Measurements from ENCODE around the gene CLCN2. TPM values are rescaled to one million over a fixed set of nuclear protein-coding genes. Genes with fewer than 3 reads are reported as not detected.
A peak's percentile ranks its signal among the peaks of the same experiment; 100 is the strongest.

CLCN2 gene
- total RNA-seq, 2 donors from 2014 or later = 6.5 to 10.5 TPM

DNA sequence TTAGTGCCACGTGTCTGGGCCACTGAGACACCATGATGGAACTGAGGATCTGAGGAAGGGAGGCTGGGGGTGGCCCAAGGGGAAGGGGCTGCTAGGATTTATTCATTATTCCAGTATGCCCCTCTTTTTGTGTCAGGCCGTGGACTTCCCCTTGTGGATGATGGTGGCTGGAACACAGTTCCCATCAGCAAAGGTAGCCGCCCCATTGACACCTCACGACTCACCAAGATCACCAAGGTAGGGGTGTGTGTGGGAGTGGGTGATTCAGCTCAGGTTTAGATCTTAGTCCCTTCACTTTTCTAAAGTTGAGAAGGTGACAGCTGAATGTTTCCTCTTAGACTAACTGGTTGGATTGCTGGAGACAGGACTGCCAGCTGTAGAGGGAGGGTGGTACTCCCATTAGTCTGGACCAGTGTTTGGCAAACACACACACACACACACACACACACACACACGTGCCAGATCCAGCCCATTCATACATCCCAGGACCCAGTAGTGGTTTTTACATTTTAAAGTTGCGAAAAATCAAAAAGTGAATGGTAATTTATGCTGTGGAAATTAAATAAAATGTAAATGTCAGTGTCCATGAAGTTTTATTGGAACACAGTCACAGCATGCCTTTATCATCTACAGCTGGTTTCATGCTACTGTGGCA lies 35.6 kb downstream of the CLCN2 start:
- Mint-ChIP-seq H3K9me3 (no peaks in the 10 kb centered on the region), H3K4me1 (ENCODE audit: low read depth in 2 of 2) (peaks cover 20 to 21% of the 10 kb centered on the region in 2 donors), H3K27ac (no peak overlapping the region), H3K27me3 (no peaks in the 10 kb centered on the region), H3K4me3 (no peak overlapping the region), H3K36me3 (peaks cover 55% of the 10 kb centered on the region)
- DNase-seq (ENCODE audit: low spot score) = no peak
- ATAC-seq = no peak

DNA sequence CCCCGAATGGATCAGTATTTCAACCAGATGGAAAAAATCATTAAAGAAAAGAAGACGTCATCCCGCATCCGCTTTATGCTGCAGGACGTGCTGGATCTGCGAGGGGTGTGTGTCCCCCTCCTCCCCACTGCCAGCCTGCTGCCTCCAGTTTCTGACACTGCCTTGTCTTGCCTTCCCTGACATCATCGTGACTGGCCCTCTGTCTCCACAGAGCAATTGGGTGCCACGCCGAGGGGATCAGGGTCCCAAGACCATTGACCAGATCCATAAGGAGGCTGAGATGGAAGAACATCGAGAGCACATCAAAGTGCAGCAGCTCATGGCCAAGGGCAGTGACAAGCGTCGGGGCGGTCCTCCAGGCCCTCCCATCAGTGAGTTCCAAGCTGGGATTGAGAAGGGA lies 36.1 kb downstream of the CLCN2 start:
- Mint-ChIP-seq H3K27me3 (no peaks in the 10 kb centered on the region), H3K4me1 (ENCODE audit: low read depth in 2 of 2) (peaks cover 22 to 23% of the 10 kb centered on the region in 2 donors), H3K36me3 (peaks cover 57% of the 10 kb centered on the region), H3K27ac (no peak overlapping the region), H3K9me3 (no peaks in the 10 kb centered on the region), H3K4me3 (no peak overlapping the region)
- ATAC-seq (no peak), DNase-seq (ENCODE audit: low spot score) (no peak)

DNA sequence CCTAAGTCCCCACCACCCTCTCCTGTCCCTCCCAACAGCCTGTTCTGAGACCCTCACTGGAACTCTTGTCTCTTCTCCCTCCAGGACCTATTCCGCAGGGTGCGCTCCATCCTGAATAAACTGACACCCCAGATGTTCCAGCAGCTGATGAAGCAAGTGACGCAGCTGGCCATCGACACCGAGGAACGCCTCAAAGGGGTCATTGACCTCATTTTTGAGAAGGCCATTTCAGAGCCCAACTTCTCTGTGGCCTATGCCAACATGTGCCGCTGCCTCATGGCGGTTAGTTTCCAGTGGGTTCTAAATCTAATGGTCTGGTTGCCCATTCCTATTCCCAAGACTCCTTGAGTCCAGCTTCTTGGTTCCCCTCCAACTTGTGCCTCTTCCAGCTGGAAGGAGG lies 37.7 kb downstream of the CLCN2 start:
- Mint-ChIP-seq H3K27me3 (no peaks in the 10 kb centered on the region), H3K27ac (no peak overlapping the region), H3K4me3 (no peak overlapping the region), H3K36me3 (peaks cover 45% of the 10 kb centered on the region), H3K9me3 (no peaks in the 10 kb centered on the region), H3K4me1 (ENCODE audit: low read depth in 2 of 2) (peaks cover 25 to 27% of the 10 kb centered on the region in 2 donors)
- DNase-seq (ENCODE audit: low spot score) = no peak
- ATAC-seq = no peak

DNA sequence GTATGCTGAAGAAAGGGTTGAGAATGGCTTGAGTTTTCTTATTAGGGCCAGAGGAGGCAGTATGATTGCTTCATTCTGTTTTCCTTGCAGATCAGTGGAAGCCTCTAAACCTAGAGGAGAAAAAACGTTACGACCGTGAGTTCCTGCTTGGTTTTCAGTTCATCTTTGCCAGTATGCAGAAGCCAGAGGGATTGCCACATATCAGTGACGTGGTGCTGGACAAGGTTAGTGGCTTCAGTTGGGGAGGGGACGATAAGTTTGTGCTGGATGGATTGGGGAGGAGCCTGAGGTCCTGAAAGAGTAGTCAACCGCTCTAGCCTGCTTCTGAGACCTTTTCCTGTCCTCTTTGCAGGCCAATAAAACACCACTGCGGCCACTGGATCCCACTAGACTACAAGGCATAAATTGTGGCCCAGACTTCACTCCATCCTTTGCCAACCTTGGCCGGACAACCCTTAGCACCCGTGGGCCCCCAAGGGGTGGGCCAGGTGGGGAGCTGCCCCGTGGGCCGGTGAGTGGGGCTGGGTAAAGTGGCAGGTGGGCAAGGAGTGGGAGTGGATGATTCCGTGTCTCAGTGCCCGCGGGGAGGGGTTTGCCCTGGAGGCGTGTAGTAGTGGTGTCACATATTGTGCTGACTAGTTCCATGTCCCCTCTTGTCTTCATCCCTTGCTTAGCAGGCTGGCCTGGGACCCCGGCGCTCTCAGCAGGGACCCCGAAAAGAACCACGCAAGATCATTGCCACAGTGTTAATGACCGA lies 38.5 kb downstream of the CLCN2 start:
- H3K4me1 Mint-ChIP-seq (ENCODE audit: low read depth in 2 of 2) = peaks cover 24 to 30% of the 10 kb centered on the region in 2 donors
- H3K9me3 Mint-ChIP-seq = no peaks in the 10 kb centered on the region
- H3K27ac Mint-ChIP-seq = peak overlapping the region in 1 of 2 donors; percentile 35
- no peak overlapping the region for H3K4me3 Mint-ChIP-seq
- no peaks in the 10 kb centered on the region for H3K27me3 Mint-ChIP-seq
- peaks cover 46% of the 10 kb centered on the region for H3K36me3 Mint-ChIP-seq
- DNase-seq (ENCODE audit: low spot score) = no peak
- no peak for ATAC-seq

DNA sequence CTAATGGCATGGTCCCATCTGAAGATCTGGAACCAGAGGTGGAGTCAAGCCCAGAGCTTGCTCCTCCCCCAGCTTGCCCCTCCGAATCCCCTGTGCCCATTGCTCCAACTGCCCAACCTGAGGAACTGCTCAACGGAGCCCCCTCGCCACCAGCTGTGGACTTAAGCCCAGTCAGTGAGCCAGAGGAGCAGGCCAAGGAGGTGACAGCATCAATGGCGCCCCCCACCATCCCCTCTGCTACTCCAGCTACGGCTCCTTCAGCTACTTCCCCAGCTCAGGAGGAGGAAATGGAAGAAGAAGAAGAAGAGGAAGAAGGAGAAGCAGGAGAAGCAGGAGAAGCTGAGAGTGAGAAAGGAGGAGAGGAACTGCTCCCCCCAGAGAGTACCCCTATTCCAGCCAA lies 39.7 kb downstream of the CLCN2 start:
- H3K4me1 Mint-ChIP-seq (ENCODE audit: low read depth in 2 of 2) = peaks cover 32 to 40% of the 10 kb centered on the region in 2 donors
- no peak for ATAC-seq
- no peak for DNase-seq (ENCODE audit: low spot score)
- peaks cover 40% of the 10 kb centered on the region for H3K36me3 Mint-ChIP-seq
- H3K27ac Mint-ChIP-seq = no peak overlapping the region
- no peaks in the 10 kb centered on the region for H3K27me3 Mint-ChIP-seq
- H3K9me3 Mint-ChIP-seq = no peaks in the 10 kb centered on the region
- H3K4me3 Mint-ChIP-seq = no peak overlapping the region

DNA sequence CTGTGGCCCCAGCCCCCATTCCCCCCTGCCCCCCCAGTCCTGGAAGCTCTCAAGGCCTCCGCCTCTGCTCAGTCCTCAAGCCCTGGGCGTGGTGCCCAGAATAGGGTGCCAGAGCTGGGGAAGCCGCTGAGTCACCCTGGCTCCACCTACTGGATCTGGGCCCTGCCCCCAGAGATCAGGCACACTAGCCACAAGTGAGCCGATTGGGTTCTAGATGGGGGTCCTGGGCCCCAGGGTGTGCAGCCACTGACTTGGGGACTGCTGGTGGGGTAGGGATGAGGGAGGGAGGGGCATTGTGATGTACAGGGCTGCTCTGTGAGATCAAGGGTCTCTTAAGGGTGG lies 41.3 kb downstream of the CLCN2 start:
- Mint-ChIP-seq H3K27me3 (no peaks in the 10 kb centered on the region), H3K4me1 (ENCODE audit: low read depth in 2 of 2) (peaks cover 37 to 47% of the 10 kb centered on the region in 2 donors), H3K36me3 (peaks cover 43% of the 10 kb centered on the region), H3K27ac (peak overlapping the region in 1 of 2 donors; percentile 53), H3K9me3 (no peaks in the 10 kb centered on the region), H3K4me3 (no peak overlapping the region)
- DNase-seq (ENCODE audit: low spot score) = no peak
- ATAC-seq = peak in 1 of 2 donors; percentile 36

DNA sequence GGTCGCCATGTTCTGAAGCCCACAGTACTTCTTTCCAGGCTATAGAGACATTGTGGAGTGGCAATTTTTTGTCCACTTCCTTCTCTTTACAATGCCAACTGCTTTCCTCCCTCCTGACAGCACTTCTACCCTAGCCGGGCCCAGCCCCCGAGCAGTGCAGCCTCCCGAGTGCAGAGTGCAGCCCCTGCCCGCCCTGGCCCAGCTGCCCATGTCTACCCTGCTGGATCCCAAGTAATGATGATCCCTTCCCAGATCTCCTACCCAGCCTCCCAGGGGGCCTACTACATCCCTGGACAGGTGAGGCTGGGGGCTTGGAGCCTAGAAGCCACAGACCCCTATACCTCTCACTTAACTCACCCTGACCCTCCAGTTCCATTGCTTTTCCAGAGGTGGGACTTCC lies 44.2 kb downstream of the CLCN2 start:
- Mint-ChIP-seq H3K9me3 (no peaks in the 10 kb centered on the region), H3K27me3 (no peaks in the 10 kb centered on the region), H3K4me3 (peak overlapping the region; percentile 93), H3K36me3 (peaks cover 31% of the 10 kb centered on the region), H3K27ac (peak overlapping the region; percentile 38 to 58), H3K4me1 (ENCODE audit: low read depth in 2 of 2) (peaks cover 34 to 41% of the 10 kb centered on the region in 2 donors)
- DNase-seq (ENCODE audit: low spot score) (no peak), ATAC-seq (no peak)

DNA sequence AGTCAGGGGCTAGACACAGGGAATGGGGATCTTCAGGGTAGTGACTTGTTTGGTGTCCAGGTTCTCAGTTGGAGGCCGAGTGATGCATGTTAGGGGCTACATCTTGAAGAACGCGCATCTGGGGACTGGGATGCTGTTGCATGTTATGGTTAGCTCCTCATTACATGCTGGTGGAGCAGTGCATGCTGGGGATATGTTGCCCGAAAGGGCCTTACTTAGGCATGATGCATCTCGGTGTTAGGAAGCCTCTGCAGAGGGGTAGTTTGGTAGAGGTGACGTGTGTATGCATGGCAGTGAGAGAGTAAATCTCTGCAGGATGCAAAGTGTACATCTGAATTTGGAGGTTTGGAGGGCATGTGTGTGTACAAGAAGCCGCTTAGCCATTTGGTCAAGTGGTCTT lies 44.6 kb downstream of the CLCN2 start:
- peaks cover 34 to 41% of the 10 kb centered on the region in 2 donors for H3K4me1 Mint-ChIP-seq (ENCODE audit: low read depth in 2 of 2)
- H3K4me3 Mint-ChIP-seq = peak overlapping the region; percentile 93
- H3K36me3 Mint-ChIP-seq = peaks cover 27% of the 10 kb centered on the region
- ATAC-seq = no peak
- H3K27me3 Mint-ChIP-seq = no peaks in the 10 kb centered on the region
- H3K9me3 Mint-ChIP-seq = no peaks in the 10 kb centered on the region
- no peak for DNase-seq (ENCODE audit: low spot score)
- H3K27ac Mint-ChIP-seq = peak overlapping the region; percentile 58 to 71

DNA sequence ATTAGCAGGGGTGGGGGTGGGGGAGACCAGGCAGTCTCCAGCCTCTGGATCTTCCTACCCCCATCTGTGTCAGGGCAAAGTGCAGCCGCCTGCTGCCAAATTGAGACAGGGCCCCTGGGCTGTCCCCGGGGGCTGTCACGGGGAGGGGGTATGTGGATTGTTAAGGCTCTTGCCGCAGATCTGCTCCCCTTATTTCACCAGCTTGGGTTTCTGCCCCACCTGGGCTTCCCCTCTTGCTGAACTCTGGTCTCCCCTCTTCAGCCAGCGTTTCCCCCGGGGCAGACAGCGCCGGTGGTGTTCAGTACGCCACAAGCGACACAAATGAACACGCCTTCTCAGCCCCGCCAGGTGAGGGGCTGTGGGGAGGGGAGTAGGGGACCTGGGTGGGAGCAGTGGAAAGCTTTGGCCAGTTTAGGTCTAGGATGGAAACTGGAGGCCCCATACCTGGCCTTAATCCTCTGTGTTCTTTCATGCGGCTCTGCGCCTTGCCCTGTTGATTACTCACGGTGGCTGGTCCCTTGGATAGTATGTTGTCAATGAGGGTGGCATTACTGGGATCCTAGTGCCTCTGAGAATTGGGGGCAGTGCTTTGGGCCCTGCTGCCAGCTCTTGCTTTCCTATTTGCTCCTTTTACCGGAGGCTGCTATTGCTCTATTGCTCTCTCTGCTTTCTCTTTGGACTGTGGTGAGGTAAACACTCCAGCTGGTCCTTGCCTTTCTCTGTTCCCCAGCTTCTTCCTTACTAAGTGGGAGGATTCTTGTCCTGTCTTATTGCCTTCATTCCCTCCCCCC lies 45.3 kb downstream of the CLCN2 start:
- ATAC-seq = no peak
- no peaks in the 10 kb centered on the region for H3K27me3 Mint-ChIP-seq
- no peak for DNase-seq (ENCODE audit: low spot score)
- H3K4me1 Mint-ChIP-seq (ENCODE audit: low read depth in 2 of 2) = peaks cover 31 to 35% of the 10 kb centered on the region in 2 donors
- peaks cover 19% of the 10 kb centered on the region for H3K36me3 Mint-ChIP-seq
- peak overlapping the region; percentile 93 for H3K4me3 Mint-ChIP-seq
- peak overlapping the region; percentile 58 to 71 for H3K27ac Mint-ChIP-seq
- H3K9me3 Mint-ChIP-seq = no peaks in the 10 kb centered on the region

DNA sequence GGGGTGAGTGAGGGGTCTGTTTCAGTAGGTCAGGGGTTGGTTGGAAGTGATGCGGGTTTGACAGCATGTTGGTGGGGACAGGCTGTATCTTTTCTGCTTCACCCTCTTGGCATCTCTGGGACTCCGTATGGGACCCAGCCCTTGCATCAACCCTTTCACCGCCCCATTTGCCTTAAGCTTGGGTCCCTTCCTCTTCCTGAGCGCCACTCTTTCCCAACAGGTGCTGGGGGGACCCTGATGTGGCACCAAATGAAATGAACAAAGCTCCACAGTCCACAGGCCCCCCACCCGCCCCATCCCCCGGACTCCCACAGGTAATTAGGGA lies 45.9 kb downstream of the CLCN2 start:
- no peaks in the 10 kb centered on the region for H3K27me3 Mint-ChIP-seq
- H3K36me3 Mint-ChIP-seq = peaks cover 15% of the 10 kb centered on the region
- DNase-seq (ENCODE audit: low spot score) = no peak
- peaks cover 28 to 30% of the 10 kb centered on the region in 2 donors for H3K4me1 Mint-ChIP-seq (ENCODE audit: low read depth in 2 of 2)
- H3K9me3 Mint-ChIP-seq = no peaks in the 10 kb centered on the region
- H3K27ac Mint-ChIP-seq = peak overlapping the region; percentile 58 to 71
- ATAC-seq = no peak
- H3K4me3 Mint-ChIP-seq = peak overlapping the region; percentile 93

DNA sequence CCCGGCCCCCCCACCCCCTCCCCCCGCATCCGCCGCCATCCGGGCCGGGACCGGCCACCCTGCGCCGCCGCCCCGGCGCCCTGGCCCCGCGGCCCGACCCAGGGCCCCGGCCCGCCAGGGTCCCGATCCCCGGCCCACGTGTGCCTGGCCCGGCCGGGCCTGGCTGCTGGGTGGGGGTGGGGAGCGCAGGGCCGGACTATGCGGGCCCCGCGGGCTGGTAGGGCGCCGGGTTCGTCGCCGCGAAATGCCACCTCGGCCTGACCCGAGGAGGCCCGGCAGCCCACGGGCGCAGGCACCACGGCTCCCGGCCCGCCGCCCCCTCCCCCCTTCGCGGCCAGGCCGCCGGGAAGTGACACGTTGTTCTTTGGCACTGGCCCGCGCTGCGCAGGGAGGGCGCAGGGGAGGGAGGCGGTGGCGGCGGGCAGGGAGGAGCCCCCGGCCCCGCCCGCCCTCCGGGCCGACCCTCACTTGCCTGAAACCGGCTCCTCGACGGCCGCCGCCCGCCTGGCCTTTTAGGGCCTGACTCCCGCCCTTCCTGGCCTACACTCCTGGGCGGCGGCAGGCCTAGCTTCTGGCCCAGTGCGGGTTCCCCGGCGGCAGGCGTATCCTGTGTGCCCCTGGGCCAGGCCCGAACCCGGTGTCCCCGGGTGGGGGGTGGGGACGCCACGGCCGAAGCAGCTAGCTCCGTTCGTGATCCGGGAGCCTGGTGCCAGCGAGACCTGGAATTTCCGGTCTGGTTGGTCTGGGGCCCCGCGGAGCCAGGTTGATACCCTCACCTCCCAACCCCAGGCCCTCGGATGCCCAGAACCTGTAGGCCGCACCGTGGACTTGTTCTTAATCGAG lies 46.5 kb downstream of the CLCN2 start:
- H3K27me3 Mint-ChIP-seq = no peaks in the 10 kb centered on the region
- ATAC-seq = peak; percentile 77 to 80
- peak overlapping the region; percentile 93 for H3K4me3 Mint-ChIP-seq
- H3K4me1 Mint-ChIP-seq (ENCODE audit: low read depth in 2 of 2) = peaks cover 28 to 30% of the 10 kb centered on the region in 2 donors
- peaks cover 15% of the 10 kb centered on the region for H3K36me3 Mint-ChIP-seq
- peak; percentile 83 for DNase-seq (ENCODE audit: low spot score)
- H3K27ac Mint-ChIP-seq = peak overlapping the region; percentile 71
- H3K9me3 Mint-ChIP-seq = no peaks in the 10 kb centered on the region

DNA sequence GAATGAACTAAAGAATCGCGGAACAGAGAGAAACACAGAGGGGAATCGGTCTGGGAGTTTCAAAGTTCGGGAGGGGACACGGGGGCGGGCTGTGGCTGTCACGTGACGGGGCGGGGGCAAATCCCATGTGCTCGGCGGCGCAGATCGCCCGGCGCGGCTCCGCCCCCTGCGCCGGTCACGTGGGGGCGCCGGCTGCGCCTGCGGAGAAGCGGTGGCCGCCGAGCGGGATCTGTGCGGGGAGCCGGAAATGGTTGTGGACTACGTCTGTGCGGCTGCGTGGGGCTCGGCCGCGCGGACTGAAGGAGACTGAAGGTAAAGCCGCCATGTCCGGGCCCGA lies 47.1 kb downstream of the CLCN2 start, which contains the start of gene EIF4G1:
Gene EIF4G1, plus strand, starts transcription at position 244 of the 337 bp plus-strand sequence. CDS start 1,191 bp downstream, outside the sequence.
- H3K36me3 Mint-ChIP-seq = peaks cover 15% of the 10 kb centered on the region
- peak within 1 kb of the TSS; percentile 93 for H3K4me3 Mint-ChIP-seq
- H3K27ac Mint-ChIP-seq = peak within 1 kb of the TSS; percentile 71 to 81
- peak; percentile 97 for DNase-seq (ENCODE audit: low spot score)
- no peaks in the 10 kb centered on the region for H3K9me3 Mint-ChIP-seq
- H3K27me3 Mint-ChIP-seq = no peaks in the 10 kb centered on the region
- peak; percentile 93 to 97 for ATAC-seq
- peaks cover 24 to 25% of the 10 kb centered on the region in 2 donors for H3K4me1 Mint-ChIP-seq (ENCODE audit: low read depth in 2 of 2)

DNA sequence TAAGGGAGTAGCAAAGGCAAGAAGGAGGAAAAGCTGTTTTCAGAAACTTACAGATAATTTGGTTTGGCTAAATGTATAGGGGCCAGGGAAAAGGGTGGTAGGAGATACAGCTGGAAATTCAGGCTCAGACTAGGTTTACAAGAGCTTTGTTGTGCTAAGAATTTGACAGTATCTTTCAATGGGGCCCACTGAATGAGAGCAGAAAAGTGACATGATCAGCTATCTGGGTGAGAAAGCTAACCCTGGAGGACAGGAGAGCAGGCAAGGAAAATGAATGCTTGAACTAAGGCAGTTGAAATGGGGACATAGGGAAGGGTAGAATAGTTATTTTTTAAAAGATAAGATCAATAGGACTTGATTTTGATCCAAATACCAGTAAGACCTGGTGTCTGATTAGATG lies 49.8 kb downstream of the CLCN2 start:
- H3K27ac Mint-ChIP-seq = no peak overlapping the region
- no peak for DNase-seq (ENCODE audit: low spot score)
- H3K9me3 Mint-ChIP-seq = no peaks in the 10 kb centered on the region
- H3K36me3 Mint-ChIP-seq = peaks cover 23% of the 10 kb centered on the region
- H3K4me3 Mint-ChIP-seq = no peak overlapping the region
- peaks cover 5 to 8% of the 10 kb centered on the region in 2 donors for H3K4me1 Mint-ChIP-seq (ENCODE audit: low read depth in 2 of 2)
- no peak for ATAC-seq
- H3K27me3 Mint-ChIP-seq = no peaks in the 10 kb centered on the region
